Muscle layer of colon (tissue), 2 donors: ENCODE results near the gene ARMC5.

Experiments
- H3K27ac ChIP-seq: one replicate; pipeline ENCODE4 v1.7.0; 2013; ENCODE audit warnings: low read depth, mild to moderate bottlenecking, low read length, moderate library complexity
- H3K27me3 ChIP-seq, 2 donors: one replicate each; pipeline ENCODE4 v1.7.0; 2013; ENCODE audit warnings: low read length in 2 of 2, mild to moderate bottlenecking in 2 of 2; ENCODE audit not compliant: insufficient read depth in 2 of 2, control insufficient read depth in 1 of 2
- H3K36me3 ChIP-seq: one replicate; pipeline ENCODE4 v1.7.0; 2013; ENCODE audit warnings: mild to moderate bottlenecking, low read length; ENCODE audit not compliant: insufficient read depth
- H3K4me1 ChIP-seq: one replicate; pipeline ENCODE4 v1.7.0; 2013; ENCODE audit warnings: mild to moderate bottlenecking, low read length; ENCODE audit not compliant: insufficient read depth
- H3K4me3 ChIP-seq, 2 donors: one replicate each; pipeline ENCODE4 v1.7.0; 2013; ENCODE audit warnings: low read length in 2 of 2, low read depth in 1 of 2, mild to moderate bottlenecking in 1 of 2, moderate library complexity in 1 of 2
- H3K9ac ChIP-seq: one replicate; pipeline ENCODE4 v1.7.0; 2013; ENCODE audit warnings: low read length
- H3K9me3 ChIP-seq: one replicate; pipeline ENCODE4 v1.7.0; 2013; ENCODE audit warnings: mild to moderate bottlenecking, low read length
- donor health status: abdominal sarcoma.
- donor health status: Adenocarcinoma of cecum.

Gene ARMC5

GRCh38 chr16:31455601-31456314 lies 3.5 kb upstream of the ARMC5 start:
- Histone ChIP-seq H3K4me3 (no peak overlapping the region), H3K4me1 (peaks cover 62% of the 10 kb centered on the region), H3K9ac (no peak overlapping the region), H3K36me3 (no peaks in the 10 kb centered on the region), H3K27me3 (no peaks in the 10 kb centered on the region), H3K9me3 (no peaks in the 10 kb centered on the region), H3K27ac (no peak overlapping the region)

- Histone ChIP-seq H3K27me3 (no peaks in the 10 kb centered on the region), H3K9me3 (no peaks in the 10 kb centered on the region), H3K9ac (no peak overlapping the region), H3K4me1 (peaks cover 54% of the 10 kb centered on the region), H3K36me3 (peaks cover 3% of the 10 kb centered on the region), H3K27ac (no peak overlapping the region), H3K4me3 (no peak overlapping the region)
Measured at GRCh38 chr16:31456988-31457360, 2.3 kb upstream of the ARMC5 start.

GRCh38 chr16:31458073-31458843 lies 1.0 kb upstream of the ARMC5 start:
- Histone ChIP-seq H3K36me3 (peaks cover 11% of the 10 kb centered on the region), H3K4me1 (peaks cover 45% of the 10 kb centered on the region), H3K27me3 (no peaks in the 10 kb centered on the region), H3K9me3 (no peaks in the 10 kb centered on the region), H3K9ac (peak overlapping the region; percentile 79), H3K27ac (peak overlapping the region; percentile 96), H3K4me3 (peak overlapping the region; percentile 69 to 78)

- H3K36me3 ChIP-seq: peaks cover 11% of the 10 kb centered on the region
- peak overlapping the region; percentile 96 for H3K27ac ChIP-seq
- peaks cover 39% of the 10 kb centered on the region for H3K4me1 ChIP-seq
- H3K9ac ChIP-seq: peak overlapping the region; percentile 36
- H3K9me3 ChIP-seq: no peaks in the 10 kb centered on the region
- peak overlapping the region; percentile 69 to 78 for H3K4me3 ChIP-seq
- H3K27me3 ChIP-seq: no peaks in the 10 kb centered on the region
Measured at GRCh38 chr16:31459687-31460581, 633 bp downstream of the ARMC5 start.

GRCh38 chr16:31460582-31461002 lies 1.3 kb downstream of the ARMC5 start:
- Histone ChIP-seq H3K4me3 (peak overlapping the region in 1 of 2 donors; percentile 52), H3K27ac (peak overlapping the region; percentile 69), H3K9ac (peak overlapping the region; percentile 36), H3K27me3 (no peaks in the 10 kb centered on the region), H3K4me1 (peaks cover 33% of the 10 kb centered on the region), H3K36me3 (peaks cover 11% of the 10 kb centered on the region), H3K9me3 (no peaks in the 10 kb centered on the region)

GRCh38 chr16:31461201-31461920 lies 2.1 kb downstream of the ARMC5 start:
- peaks cover 11% of the 10 kb centered on the region for H3K36me3 ChIP-seq
- no peak overlapping the region for H3K9ac ChIP-seq
- H3K4me1 ChIP-seq: peaks cover 27% of the 10 kb centered on the region
- H3K4me3 ChIP-seq: no peak overlapping the region
- no peaks in the 10 kb centered on the region for H3K27me3 ChIP-seq
- H3K27ac ChIP-seq: no peak overlapping the region
- no peaks in the 10 kb centered on the region for H3K9me3 ChIP-seq

- no peaks in the 10 kb centered on the region for H3K9me3 ChIP-seq
- H3K36me3 ChIP-seq: peaks cover 11% of the 10 kb centered on the region
- H3K4me1 ChIP-seq: peaks cover 19% of the 10 kb centered on the region
- no peak overlapping the region for H3K4me3 ChIP-seq
- H3K9ac ChIP-seq: no peak overlapping the region
- no peaks in the 10 kb centered on the region for H3K27me3 ChIP-seq
- no peak overlapping the region for H3K27ac ChIP-seq
Measured at GRCh38 chr16:31461921-31462804, 2.9 kb downstream of the ARMC5 start.

GRCh38 chr16:31464348-31464769 lies 5.1 kb downstream of the ARMC5 start:
- Histone ChIP-seq H3K4me3 (no peak overlapping the region), H3K9me3 (no peaks in the 10 kb centered on the region), H3K4me1 (peaks cover 9% of the 10 kb centered on the region), H3K27me3 (no peaks in the 10 kb centered on the region), H3K36me3 (peaks cover 11% of the 10 kb centered on the region), H3K27ac (no peak overlapping the region), H3K9ac (no peak overlapping the region)

- no peak overlapping the region for H3K4me3 ChIP-seq
- H3K27ac ChIP-seq: no peak overlapping the region
- no peaks in the 10 kb centered on the region for H3K9me3 ChIP-seq
- H3K36me3 ChIP-seq: peaks cover 11% of the 10 kb centered on the region
- H3K9ac ChIP-seq: no peak overlapping the region
- peaks cover 9% of the 10 kb centered on the region for H3K4me1 ChIP-seq
- no peaks in the 10 kb centered on the region for H3K27me3 ChIP-seq
Measured at GRCh38 chr16:31464781-31465260, 5.5 kb downstream of the ARMC5 start.

- Histone ChIP-seq H3K36me3 (peaks cover 11% of the 10 kb centered on the region), H3K9me3 (no peaks in the 10 kb centered on the region), H3K27ac (no peak overlapping the region), H3K27me3 (no peaks in the 10 kb centered on the region), H3K4me1 (peaks cover 5% of the 10 kb centered on the region), H3K4me3 (no peak overlapping the region), H3K9ac (no peak overlapping the region)
Measured at GRCh38 chr16:31465788-31466370, 6.6 kb downstream of the ARMC5 start.
